RPMI7951 (cell line): ENCODE measurements around the gene DIABLO. TPM values are rescaled to one million over a fixed set of nuclear protein-coding genes. Genes with fewer than 3 reads are reported as not detected.

ENCODE experiments used
- total RNA-seq: library from RNA; depleted of rRNA; stranded (reverse); fragments of >200 nt; shearing (Covaris generic); gene quantifications from 2 replicates; pipeline ENCODE4 v1.2.3, GENCODE V29; 2014; rRNA removed

DIABLO gene
- total RNA-seq, 1 experiment from 2014 or later: 66.3 TPM

Other genes starting within 250 kb of the DIABLO start
- 0.72 and 1.1 TPM in 2 replicates for gene BCL7A, start 204.2 kb downstream of the DIABLO start, total RNA-seq
- gene MLXIP, start 147.3 kb downstream of the DIABLO start, total RNA-seq: 2.6 and 3.8 TPM in 2 replicates
- gene IL31, start 51.8 kb downstream of the DIABLO start, total RNA-seq: not detected in 2 replicates
- 0.36 and 0.59 TPM in 2 replicates for gene LRRC43, start 42.9 kb downstream of the DIABLO start, total RNA-seq
- gene B3GNT4, start 22.3 kb downstream of the DIABLO start, total RNA-seq: not detected in 2 replicates
- gene VPS33A, start 40.4 kb upstream of the DIABLO start, total RNA-seq: 8.4 and 9.0 TPM in 2 replicates
- gene CLIP1, start 196.6 kb upstream of the DIABLO start, total RNA-seq: 16.9 and 23.1 TPM in 2 replicates